ENCODE results near the gene RAD9A.

RAD9A gene

GRCh38 chr11:67429038-67429668, 37.4 kb downstream of the RAD9A start:
- no peak for DNase-seq

- DNase-seq: no peak
Measured at GRCh38 chr11:67429722-67430121, 37.9 kb downstream of the RAD9A start.

GRCh38 chr11:67431346-67432249, 39.8 kb downstream of the RAD9A start:
- DNase-seq: no peak

GRCh38 chr11:67432655-67433349, 41.0 kb downstream of the RAD9A start:
- DNase-seq: no peak

GRCh38 chr11:67433536-67434394, 42.0 kb downstream of the RAD9A start:
- DNase-seq: no peak

- DNase-seq: no peak
Measured at GRCh38 chr11:67434395-67434881, 42.7 kb downstream of the RAD9A start.

GRCh38 chr11:67435031-67435726, 43.4 kb downstream of the RAD9A start:
- no peak for DNase-seq

GRCh38 chr11:67435727-67436458, 44.1 kb downstream of the RAD9A start:
- no peak for DNase-seq

- peak; percentile 67 to 73 for DNase-seq
Measured at GRCh38 chr11:67436459-67437081, 44.8 kb downstream of the RAD9A start.

- DNase-seq: peak; percentile 74
Measured at GRCh38 chr11:67437082-67437808, 45.5 kb downstream of the RAD9A start, which contains the start of gene PTPRCAP. Gene PTPRCAP (minus strand): TSS chr11:67437682. CDS start chr11:67437619, 63 bp downstream.

- no peak for DNase-seq
Measured at GRCh38 chr11:67437809-67438157, 46.0 kb downstream of the RAD9A start.

- DNase-seq: peak; percentile 67 to 74
Measured at GRCh38 chr11:67438158-67438902, 46.5 kb downstream of the RAD9A start.

GRCh38 chr11:67439321-67440228, 47.8 kb downstream of the RAD9A start:
- DNase-seq: no peak

- no peak for DNase-seq
Measured at GRCh38 chr11:67440229-67441097, 48.7 kb downstream of the RAD9A start.

- no peak for DNase-seq
Measured at GRCh38 chr11:67441098-67441563, 49.3 kb downstream of the RAD9A start.

GRCh38 chr11:67441731-67442351, 50.1 kb downstream of the RAD9A start:
- no peak for DNase-seq
